Neural progenitor cell (in vitro differentiated cells): Measurements from ENCODE around the gene MAP3K2. TPM values are rescaled to one million over a fixed set of nuclear protein-coding genes. Genes with fewer than 3 reads are reported as not detected.

Experiments used
- DNase-seq: peaks from one replicate; pipeline ENCODE4 v3.0.0-alpha.2; 2016; ENCODE audit warnings: low spot score
- H2AFZ ChIP-seq: fragments of 200-600 bp; sonication (generic); replicated peaks from 2 replicates; pipeline ENCODE4 v1.6.1; 2016; ENCODE audit warnings: antibody characterized with exemption
- H3F3A ChIP-seq: fragments of 200-600 bp; sonication (generic); 2 replicates; pipeline ENCODE4 v1.6.1; 2016; ENCODE audit warnings: antibody characterized with exemption, low read depth
- H3K27ac ChIP-seq: fragments of 200-600 bp; sonication (generic); 2 replicates; pipeline ENCODE4 v1.5.1; 2016; ENCODE audit warnings: mild to moderate bottlenecking
- H3K27me3 ChIP-seq: fragments of 200-600 bp; sonication (generic); 2 replicates; pipeline ENCODE4 v1.6.1; 2016; ENCODE audit warnings: mild to moderate bottlenecking, moderate library complexity
- H3K36me3 ChIP-seq: fragments of 200-600 bp; sonication (generic); 2 replicates; pipeline ENCODE4 v1.5.1; 2016
- H3K4me1 ChIP-seq: fragments of 200-600 bp; sonication (generic); 2 replicates; pipeline ENCODE4 v1.6.1; 2016; ENCODE audit warnings: mixed run types
- H3K4me2 ChIP-seq: fragments of 200-600 bp; sonication (generic); 2 replicates; pipeline ENCODE4 v1.6.1; 2016
- H3K4me3 ChIP-seq: fragments of 200-600 bp; sonication (generic); 2 replicates; pipeline ENCODE4 v1.5.1; 2016
- H3K79me2 ChIP-seq: fragments of 200-600 bp; sonication (generic); 2 replicates; pipeline ENCODE4 v1.6.1; 2016; ENCODE audit warnings: low read depth
- H3K9ac ChIP-seq: fragments of 200-600 bp; sonication (generic); 2 replicates; pipeline ENCODE4 v1.6.1; 2016
- H3K9me3 ChIP-seq: fragments of 200-600 bp; sonication (generic); 2 replicates; pipeline ENCODE4 v1.5.1; 2016; ENCODE audit warnings: low read depth
- H4K20me1 ChIP-seq: fragments of 200-600 bp; sonication (generic); 2 replicates; pipeline ENCODE4 v1.6.1; 2016; ENCODE audit warnings: low read depth
- H3K27ac Mint-ChIP-seq: 3 replicates; pipeline ENCODE4 v1.8.0; 2021; ENCODE audit warnings: mixed read lengths
- H3K27me3 Mint-ChIP-seq: 2 replicates; pipeline ENCODE4 v1.8.0; 2022; ENCODE audit warnings: low read depth, mild to moderate bottlenecking, inconsistent platforms, moderate library complexity, mixed read lengths; ENCODE audit not compliant: insufficient read depth
- H3K36me3 Mint-ChIP-seq: 3 replicates; pipeline ENCODE4 v1.8.0; 2021; ENCODE audit warnings: mixed read lengths
- H3K4me1 Mint-ChIP-seq: 3 replicates; pipeline ENCODE4 v1.8.0; 2021; ENCODE audit warnings: mixed read lengths
- H3K4me3 Mint-ChIP-seq: 3 replicates; pipeline ENCODE4 v1.8.0; 2021; ENCODE audit warnings: mild to moderate bottlenecking, moderate library complexity, mixed read lengths
- H3K9me3 Mint-ChIP-seq: 3 replicates; pipeline ENCODE4 v1.8.0; 2020; ENCODE audit warnings: mixed read lengths
- EZH2 ChIP-seq: fragments of 200-600 bp; sonication (generic); IDR thresholded peaks from 2 replicates; pipeline ENCODE4 v1.6.1; 2017; ENCODE audit warnings: antibody characterized with exemption, mild to moderate bottlenecking, moderate library complexity
- EZH2phosphoT487 ChIP-seq: fragments of 200-600 bp; sonication (generic); IDR thresholded peaks from 2 replicates; pipeline ENCODE4 v1.6.1; 2017; ENCODE audit warnings: antibody characterized with exemption
- total RNA-seq: library from RNA; depleted of rRNA; stranded (reverse); fragments of >200 nt; gene quantifications from 2 replicates; pipeline ENCODE4 v1.2.3, GENCODE V29; 2015; ENCODE audit warnings: low replicate concordance
- TF ChIP-seq, protein P1 (sequence below): fragments of 200-600 bp; sonication (generic); IDR thresholded peaks from 2 replicates; pipeline ENCODE4 v1.5.1; 2017; ENCODE audit warnings: antibody characterized with exemption, mild to moderate bottlenecking

MAP3K2 gene
- total RNA-seq, 1 donor from 2014 or later = 24.5 TPM

DNA sequence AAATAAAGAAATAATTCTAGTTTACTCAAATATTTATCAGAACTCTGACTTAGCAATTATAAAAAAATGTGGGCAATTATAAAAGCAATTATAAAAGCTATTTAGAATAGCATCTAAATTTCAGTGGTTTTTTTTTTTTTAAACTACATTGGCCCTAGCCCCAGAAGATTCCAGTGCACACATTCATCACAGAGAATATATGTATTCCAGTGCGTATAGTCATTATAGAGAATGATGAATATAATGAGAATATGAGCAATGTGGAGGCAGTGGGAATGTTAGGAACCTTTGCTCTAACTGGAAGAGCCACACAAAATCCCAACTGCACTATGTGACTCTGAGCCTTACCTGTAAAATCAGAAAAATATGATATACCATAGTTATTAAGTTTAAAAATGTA is 10.5 kb downstream of the MAP3K2 start:
- Histone ChIP-seq H3K4me3 (no peak overlapping the region), H3K79me2 (peaks cover 100% of the 10 kb centered on the region), H3K36me3 (no peaks in the 10 kb centered on the region), H3K4me1 (no peaks in the 10 kb centered on the region), H2AFZ (no peak overlapping the region), H3F3A (peaks cover 5% of the 10 kb centered on the region), H3K9me3 (peaks cover 11% of the 10 kb centered on the region), H3K27ac (no peak overlapping the region), H3K9ac (no peak overlapping the region), H3K27me3 (no peaks in the 10 kb centered on the region), H3K4me2 (no peak overlapping the region), H4K20me1 (peaks cover 15% of the 10 kb centered on the region)
- TF ChIP-seq, protein P1, sequence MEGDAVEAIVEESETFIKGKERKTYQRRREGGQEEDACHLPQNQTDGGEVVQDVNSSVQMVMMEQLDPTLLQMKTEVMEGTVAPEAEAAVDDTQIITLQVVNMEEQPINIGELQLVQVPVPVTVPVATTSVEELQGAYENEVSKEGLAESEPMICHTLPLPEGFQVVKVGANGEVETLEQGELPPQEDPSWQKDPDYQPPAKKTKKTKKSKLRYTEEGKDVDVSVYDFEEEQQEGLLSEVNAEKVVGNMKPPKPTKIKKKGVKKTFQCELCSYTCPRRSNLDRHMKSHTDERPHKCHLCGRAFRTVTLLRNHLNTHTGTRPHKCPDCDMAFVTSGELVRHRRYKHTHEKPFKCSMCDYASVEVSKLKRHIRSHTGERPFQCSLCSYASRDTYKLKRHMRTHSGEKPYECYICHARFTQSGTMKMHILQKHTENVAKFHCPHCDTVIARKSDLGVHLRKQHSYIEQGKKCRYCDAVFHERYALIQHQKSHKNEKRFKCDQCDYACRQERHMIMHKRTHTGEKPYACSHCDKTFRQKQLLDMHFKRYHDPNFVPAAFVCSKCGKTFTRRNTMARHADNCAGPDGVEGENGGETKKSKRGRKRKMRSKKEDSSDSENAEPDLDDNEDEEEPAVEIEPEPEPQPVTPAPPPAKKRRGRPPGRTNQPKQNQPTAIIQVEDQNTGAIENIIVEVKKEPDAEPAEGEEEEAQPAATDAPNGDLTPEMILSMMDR = no peak
- no peak for TF ChIP-seq EZH2phosphoT487
- TF ChIP-seq EZH2 = no peak
- no peak overlapping the region for H3K4me3 Mint-ChIP-seq
- no peaks in the 10 kb centered on the region for H3K27me3 Mint-ChIP-seq
- no peak overlapping the region for H3K27ac Mint-ChIP-seq
- no peak for DNase-seq
- peaks cover 35% of the 10 kb centered on the region for H3K9me3 Mint-ChIP-seq
- H3K4me1 Mint-ChIP-seq = peaks cover 5% of the 10 kb centered on the region
- H3K36me3 Mint-ChIP-seq = peaks cover 19% of the 10 kb centered on the region

DNA sequence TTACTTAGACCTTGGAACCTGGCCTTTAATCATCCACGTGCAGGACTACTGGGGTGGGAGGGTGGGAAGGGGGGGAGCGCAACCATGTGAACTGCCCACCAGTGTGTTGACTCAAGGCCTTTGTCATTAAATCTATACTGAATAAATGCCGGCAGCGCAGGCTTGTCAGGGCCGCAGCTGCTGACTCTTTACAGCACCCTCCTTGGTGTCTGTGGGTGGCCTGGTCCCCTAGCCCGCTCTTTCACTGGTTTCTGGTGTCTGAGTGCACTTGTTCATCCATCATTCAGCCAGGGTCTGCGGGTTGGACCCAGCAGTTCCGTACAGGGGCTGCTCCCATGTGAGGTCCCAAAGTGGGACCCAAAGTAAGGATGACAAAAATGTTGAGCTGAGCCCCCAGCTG is 11.5 kb downstream of the MAP3K2 start:
- no peaks in the 10 kb centered on the region for H3K36me3 ChIP-seq
- no peaks in the 10 kb centered on the region for H3K4me1 ChIP-seq
- peaks cover 11% of the 10 kb centered on the region for H3K9me3 ChIP-seq
- no peak overlapping the region for H3K9ac ChIP-seq
- Mint-ChIP-seq H3K9me3 (peaks cover 45% of the 10 kb centered on the region), H3K4me1 (peaks cover 10% of the 10 kb centered on the region), H3K27ac (no peak overlapping the region), H3K27me3 (no peaks in the 10 kb centered on the region), H3K36me3 (peaks cover 29% of the 10 kb centered on the region), H3K4me3 (no peak overlapping the region)
- no peak overlapping the region for H3K4me2 ChIP-seq
- no peaks in the 10 kb centered on the region for H3K27me3 ChIP-seq
- H3K79me2 ChIP-seq = peaks cover 100% of the 10 kb centered on the region
- no peak overlapping the region for H3K4me3 ChIP-seq
- no peak overlapping the region for H3K27ac ChIP-seq
- TF ChIP-seq, protein P1 = no peak
- TF ChIP-seq EZH2 = no peak
- TF ChIP-seq EZH2phosphoT487 = no peak
- H3F3A ChIP-seq = peaks cover 5% of the 10 kb centered on the region
- H2AFZ ChIP-seq = no peak overlapping the region
- no peak for DNase-seq
- H4K20me1 ChIP-seq = peaks cover 5% of the 10 kb centered on the region

DNA sequence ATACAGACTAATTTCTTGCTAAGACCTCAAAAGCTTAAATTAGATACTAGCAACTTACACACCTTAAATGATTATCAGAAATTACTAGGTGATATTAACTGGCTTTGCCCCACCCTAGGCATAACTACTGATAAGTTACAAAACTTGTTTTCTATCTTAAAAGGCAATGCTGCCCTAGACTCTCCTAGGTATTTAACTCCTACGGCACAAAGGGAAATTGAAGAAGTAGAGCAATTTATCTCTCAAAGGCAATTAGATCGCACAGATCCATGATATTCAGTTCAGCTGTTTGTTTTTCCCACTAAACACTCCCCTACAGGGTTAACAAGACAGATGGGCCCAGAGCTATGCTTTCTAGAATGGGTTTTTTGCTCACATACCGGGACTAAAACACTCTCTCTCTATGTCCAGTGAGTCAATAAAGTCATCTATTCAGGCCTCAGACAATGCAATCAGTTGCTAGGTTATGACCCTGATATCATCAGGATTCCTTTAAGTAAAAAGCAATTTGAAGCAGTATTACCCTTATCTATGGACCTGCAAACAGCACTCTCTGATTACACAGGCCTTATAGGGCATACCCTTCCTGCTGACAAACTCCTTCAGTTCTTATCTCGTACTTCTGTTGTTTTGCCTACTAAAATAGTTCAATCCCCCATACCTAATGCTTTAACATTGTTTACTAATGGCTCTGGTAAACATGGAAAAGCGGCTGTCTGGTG is 14.3 kb downstream of the MAP3K2 start:
- Histone ChIP-seq H3K27me3 (no peaks in the 10 kb centered on the region), H3K9ac (no peak overlapping the region), H3K4me3 (no peak overlapping the region), H3K79me2 (peaks cover 98% of the 10 kb centered on the region), H3K27ac (no peak overlapping the region), H3K9me3 (peaks cover 19% of the 10 kb centered on the region), H4K20me1 (no peaks in the 10 kb centered on the region), H3K36me3 (no peaks in the 10 kb centered on the region), H3F3A (no peaks in the 10 kb centered on the region), H3K4me1 (no peaks in the 10 kb centered on the region), H2AFZ (no peak overlapping the region), H3K4me2 (no peak overlapping the region)
- no peak for DNase-seq
- TF ChIP-seq EZH2phosphoT487 = no peak
- TF ChIP-seq EZH2 = no peak
- TF ChIP-seq, protein P1 = no peak
- H3K9me3 Mint-ChIP-seq = peaks cover 60% of the 10 kb centered on the region
- H3K27ac Mint-ChIP-seq = no peak overlapping the region
- H3K27me3 Mint-ChIP-seq = no peaks in the 10 kb centered on the region
- H3K4me1 Mint-ChIP-seq = peaks cover 10% of the 10 kb centered on the region
- H3K36me3 Mint-ChIP-seq = peaks cover 39% of the 10 kb centered on the region
- H3K4me3 Mint-ChIP-seq = no peak overlapping the region
